HG02642 (cell line): ENCODE measurements around the gene C2.

Experiments
- ATAC-seq: cut with Tn5 transposase; IDR thresholded peaks from one replicate; pipeline ENCODE4 v1.9.1; 2021; ENCODE audit warnings: mild to moderate bottlenecking; ENCODE audit not compliant: unreplicated experiment, poor library complexity

The C2 gene

DNA sequence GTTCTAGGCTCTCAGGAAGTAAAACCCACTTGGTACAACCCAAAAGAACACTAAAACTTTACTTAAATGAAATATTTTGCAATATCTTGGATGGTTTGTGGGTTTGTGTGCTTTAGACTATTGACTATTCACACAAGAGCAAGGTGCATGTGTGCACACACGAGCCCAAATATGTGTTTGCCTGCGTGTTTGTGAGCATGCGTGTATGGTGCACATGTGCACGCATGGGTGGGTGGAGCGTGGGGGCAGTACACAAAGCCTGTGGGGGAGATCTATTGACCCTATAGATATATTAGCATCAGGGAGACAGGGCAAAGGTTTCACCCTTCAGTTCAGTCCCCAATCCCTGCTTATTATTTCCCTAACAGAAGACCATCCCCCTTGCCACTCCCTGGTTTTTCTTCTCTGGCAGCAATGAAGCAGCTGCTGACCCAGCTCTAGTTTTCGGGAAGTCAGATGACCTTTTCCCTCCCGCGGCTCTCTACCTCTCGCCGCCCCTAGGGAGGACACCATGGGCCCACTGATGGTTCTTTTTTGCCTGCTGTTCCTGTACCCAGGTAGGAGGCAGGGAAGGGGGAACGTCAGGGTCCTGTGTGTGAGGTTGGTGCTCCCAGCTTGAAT, at the start of gene C2:
C2 (plus strand) TSS at position 476 of the 621 bp plus-strand sequence; CDS start at position 512, 36 bp downstream.
- no peak for ATAC-seq

DNA sequence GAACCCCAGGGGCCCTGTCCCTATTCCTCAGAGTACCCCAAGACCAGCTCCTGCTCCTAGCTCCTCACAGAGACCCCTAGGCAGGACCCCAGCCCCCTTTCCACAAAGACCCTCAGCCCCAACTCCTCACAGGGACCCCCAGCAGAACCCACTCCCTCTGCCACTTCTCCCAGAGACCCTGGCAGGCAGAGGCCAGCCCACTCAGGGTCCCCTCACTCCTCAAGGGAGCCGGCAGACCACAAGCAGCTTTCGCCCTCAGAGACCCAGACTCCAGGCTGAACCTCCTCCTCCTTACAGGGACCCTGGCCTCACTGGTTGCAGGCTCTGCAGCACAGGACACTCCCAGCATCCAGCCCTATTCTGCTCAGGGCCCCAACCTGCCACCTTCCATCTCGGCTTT, 49.3 kb upstream of the C2 start:
- no peak for ATAC-seq

DNA sequence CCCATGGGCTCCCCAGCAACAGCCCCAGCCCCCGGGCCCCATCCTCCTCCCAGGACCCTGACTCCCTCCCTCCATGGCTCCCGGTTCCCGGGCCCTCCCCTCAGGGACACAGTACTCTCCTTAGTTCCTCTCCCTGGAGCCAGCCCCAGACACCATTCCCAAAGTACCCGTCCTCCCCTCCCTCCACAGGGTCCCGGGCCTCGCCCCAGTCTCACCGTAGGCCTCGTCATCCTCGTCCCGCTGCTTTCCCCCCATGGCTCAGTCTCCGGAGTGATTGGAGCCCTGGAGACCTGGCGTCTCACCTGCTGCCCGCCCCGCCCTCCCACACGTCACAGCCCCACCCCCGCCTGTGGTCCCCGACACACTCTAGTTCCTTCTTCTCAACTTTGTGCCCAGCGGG, 48.8 kb upstream of the C2 start, which contains the start of gene SLC44A4:
SLC44A4 (minus strand) TSS at position 272 of the 400 bp plus-strand sequence; CDS start at position 255, 17 bp downstream.
- no peak for ATAC-seq

DNA sequence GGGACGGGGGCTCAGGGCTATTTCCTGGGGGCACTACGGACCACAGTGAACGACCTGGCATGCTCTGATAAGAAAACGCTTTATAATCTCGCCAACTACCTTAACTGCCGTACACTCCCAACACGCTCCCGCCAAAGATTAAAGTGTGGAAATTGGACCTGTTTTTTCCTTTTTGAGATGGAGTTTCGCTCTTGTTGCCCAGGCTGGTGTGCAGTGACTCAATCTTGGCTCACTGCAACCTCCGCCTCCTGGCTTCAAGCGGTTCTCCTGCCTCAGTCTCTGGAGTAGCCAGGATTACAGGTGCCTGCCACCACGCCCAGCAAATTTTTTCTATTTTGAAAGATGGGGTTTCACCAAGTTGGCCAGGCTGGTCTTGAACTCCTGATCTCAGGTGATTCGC, 48.4 kb upstream of the C2 start:
- no peak for ATAC-seq

DNA sequence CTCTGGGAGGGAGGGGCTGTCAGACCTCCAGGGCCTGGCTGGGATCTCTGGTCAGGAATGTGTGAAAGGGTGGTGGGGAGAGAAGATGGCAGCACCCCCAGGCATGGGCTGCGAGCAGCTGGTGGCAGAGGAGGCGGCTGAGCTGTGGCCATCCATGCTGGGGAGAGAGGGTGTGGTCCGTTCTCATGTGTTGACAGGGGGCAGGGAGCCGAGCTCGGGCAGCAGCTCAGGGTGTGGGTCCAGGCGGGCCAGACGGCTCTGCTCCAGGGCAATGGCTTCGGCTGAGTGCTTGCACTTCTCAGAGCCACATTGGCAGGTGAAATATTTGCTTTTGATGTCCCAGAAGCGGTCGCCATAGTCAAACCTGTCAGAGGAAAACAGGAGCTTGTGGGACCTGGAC, 47.6 kb upstream of the C2 start:
- no peak for ATAC-seq

DNA sequence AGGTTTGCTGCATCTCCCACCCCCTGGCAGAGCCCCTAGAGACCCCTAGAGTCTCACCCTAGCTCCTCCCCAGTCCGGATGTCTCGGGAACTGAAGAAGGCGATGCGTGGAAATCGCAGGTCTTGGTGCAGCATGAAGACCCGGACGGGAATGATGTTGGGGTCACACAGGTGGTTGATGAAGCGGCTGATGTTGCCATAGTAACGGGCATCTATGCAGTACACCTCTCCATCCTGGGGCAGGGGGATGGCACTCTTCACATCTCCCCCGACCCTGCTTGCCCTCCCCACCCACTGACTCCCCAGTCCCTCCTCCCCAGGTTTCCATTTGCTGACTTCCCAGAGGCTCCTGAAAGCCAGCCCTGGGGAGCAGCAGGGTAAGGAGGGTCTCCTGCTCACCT, 46.9 kb upstream of the C2 start:
- no peak for ATAC-seq

DNA sequence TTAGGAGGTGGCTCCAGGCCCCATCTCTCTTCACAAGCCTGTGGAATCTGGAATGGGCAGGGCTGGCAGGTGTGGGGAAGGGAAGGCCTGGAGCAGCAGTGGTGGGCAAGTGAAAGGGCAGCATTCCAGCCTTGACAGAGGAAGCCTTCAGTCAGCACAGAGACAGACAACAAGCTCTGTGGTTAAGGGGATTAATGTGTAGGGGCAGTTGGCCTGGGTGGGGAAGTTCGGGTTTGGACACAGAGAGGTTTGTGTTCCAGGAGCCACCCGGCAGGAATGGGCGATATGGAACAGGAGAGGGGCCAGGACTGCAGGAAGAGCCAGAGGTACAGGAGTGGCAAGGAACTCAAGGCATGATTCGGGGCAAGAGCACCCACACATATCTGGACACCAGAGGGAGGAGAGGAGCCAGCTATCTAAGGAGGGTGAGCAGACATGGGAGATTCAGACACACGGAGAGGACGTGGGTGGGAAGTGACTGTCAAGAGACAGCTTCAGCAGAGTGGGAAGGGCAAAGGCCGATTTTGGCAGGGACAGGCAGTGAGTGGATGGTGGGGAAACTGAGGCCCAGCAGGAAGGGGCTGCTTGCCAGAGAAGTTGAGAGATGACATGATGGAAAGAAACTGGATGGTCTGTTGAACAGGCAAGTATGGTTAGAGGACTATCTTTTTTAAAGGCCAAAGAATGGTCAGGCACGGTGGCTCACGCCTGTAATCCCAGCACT, 46.2 kb upstream of the C2 start:
- no peak for ATAC-seq

DNA sequence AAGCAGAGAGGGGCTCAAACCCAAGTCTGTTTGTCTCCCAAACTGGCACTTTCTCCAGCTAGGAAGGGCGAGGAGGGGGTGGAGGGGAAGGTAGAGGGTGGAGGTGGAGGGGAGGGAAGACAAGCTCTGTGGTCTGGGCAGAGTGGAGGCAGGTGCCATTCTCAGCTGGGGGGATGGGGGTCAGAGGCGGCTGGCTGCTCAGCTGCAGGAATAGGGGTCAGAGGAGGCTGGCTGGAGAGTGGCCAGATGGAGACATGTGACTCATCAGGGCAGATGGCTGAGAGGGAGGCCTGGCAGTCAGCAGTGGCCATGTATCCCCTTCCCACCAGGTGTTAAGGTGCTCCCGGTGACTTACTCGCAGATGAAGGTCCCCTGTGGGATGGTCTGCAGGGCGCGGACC, 45.2 kb upstream of the C2 start:
- ATAC-seq: no peak

DNA sequence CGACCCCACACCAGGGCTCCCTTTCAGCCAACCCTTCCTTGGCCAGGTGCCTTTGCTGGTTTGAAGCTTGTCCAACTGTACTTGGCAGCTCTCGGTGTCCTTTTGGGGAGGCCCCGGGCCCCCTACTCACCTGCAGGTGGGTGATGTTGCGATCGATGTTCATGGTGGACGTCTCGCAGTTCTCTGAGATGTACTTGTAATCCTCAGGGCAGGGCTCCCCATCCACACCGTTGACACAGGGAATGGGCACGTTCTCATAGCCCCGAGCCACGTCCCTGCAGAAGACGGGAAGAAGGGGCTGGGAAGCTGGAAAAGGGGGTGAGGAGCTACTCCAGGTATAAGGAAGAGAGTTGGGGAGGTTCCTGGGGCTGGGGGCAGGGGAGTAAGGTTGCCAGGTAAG, 43.8 kb upstream of the C2 start:
- no peak for ATAC-seq

DNA sequence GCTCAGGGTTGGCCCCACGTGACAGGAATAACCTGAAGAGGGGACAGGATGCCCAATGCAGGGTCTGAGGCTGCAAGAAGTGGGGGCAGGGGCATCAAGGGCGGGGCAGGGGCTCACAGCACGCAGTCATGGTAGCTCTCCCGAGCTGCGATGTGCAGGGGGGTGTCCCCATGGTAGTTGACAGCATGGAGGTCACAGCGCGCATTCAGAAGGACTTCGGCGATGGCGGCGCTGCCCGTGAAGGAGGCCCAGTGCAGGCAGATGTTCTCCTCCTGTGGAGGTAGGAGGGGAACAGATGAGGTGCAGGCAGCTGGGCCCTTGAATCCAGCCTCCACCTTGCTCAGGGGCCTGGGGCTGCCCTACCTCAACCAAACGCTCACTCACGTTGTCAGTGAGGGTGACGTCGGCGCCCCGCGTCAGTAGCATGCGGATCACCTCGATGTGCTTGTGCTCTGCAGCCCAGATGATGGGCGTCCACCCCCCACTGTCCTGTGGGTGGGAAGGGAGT, 42.9 kb upstream of the C2 start:
- no peak for ATAC-seq

DNA sequence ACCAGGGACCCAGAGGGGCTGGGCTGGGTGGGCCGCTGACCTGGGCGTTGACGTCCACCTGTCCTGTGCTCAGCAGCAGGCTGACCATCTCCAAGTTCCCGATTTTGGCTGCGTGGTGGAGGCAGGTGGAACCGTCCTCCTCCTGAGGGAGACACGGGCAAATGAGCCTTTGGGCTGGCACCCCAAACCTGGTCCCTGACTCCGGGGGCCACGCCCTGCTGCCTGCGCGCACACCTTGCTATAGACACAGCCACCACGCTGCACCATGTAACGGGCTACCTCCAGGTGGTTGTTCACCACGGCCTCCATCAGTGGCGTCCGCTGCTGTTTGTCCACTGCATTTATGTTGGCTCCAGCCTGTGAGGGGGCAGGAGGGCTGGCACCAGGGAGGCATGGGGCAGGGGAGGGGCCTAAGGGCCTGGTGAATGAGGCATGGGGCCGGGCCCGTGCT, 41.0 kb upstream of the C2 start:
- no peak for ATAC-seq

DNA sequence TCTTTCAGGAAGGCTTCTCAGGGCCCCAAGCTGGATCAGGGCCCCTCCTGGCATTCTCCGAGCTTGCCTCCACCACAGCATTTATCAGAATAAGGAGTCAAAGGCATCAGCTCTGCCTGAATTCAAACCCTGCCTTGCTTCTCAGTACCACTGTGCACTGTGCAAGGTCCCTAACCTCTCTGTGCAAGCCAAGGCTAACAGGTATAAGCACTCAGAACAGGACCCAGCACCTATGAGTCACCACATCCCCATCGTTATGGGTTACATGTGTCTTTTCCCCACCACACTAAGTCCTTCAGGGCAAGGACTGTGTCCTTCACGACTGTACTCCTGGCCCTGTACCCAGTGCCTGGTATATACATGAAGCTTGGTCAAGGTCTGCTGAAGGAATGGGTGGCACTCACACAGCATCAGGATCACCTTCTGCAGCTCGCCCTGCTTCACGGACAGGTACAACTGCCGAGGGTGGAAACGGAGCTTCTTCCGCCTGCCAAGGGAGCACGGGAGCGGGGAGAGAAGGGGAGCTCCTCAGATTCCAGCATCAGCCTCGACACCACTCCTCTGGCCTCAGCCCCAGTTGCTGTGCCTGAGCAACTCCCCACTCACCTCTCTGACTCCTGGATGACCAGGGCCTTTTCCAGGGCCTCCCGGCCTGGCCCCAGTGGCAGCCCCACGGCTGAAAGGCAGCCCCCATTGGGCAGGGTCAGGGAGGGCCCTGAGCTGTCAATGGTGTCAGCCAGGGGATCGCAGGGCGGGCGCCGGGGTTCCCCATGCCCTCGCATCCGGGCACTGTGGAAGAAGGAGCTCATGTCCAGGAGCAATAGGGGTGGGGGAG, 40.1 kb upstream of the C2 start:
- no peak for ATAC-seq

DNA sequence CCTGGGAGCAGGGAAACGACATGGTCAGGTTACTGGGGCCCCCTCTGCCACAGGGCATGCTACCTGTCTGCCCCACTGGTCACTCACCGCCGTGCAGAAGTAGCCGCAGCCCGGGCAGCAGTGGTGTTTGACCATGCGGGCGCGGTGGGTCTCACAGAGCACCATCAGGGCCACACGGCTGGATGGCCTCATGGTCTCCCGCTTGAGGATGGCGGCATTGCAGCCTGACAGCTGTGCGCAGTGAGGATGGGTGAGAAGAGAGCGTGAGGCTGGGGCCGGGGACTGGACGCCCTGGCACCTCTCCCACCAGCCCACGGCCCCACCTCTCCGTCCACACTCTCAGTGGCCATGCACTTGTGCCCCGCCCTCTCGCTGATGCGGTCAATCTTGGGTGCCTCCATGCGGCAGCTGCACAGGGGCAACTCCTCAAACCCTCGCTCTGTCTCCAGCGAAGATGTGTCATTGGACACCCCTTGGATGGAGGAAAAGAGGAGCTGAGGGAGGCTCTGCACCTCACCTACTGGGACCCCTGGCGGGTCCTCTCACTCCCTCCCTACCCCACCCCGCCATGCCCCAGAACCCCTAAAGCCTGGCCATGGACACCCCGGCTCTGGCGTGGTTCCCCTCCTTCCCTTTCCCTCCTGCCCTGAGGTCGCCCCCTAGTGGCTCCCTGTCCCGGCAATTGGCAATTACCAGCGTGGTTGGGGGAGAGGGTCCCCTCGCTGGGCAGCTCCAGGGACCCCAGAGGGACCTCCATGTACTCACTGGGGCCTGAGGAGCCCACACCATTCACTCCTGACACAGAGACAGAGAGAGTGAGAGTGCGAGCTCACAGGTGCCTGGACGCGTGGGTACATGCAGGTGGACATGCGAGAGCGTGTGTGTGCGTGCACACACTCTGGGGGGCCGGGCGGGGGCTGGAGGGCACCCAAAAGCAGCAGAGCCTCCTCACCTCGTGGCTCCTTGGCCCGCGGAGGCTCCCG, 39.0 kb upstream of the C2 start:
- ATAC-seq: no peak

DNA sequence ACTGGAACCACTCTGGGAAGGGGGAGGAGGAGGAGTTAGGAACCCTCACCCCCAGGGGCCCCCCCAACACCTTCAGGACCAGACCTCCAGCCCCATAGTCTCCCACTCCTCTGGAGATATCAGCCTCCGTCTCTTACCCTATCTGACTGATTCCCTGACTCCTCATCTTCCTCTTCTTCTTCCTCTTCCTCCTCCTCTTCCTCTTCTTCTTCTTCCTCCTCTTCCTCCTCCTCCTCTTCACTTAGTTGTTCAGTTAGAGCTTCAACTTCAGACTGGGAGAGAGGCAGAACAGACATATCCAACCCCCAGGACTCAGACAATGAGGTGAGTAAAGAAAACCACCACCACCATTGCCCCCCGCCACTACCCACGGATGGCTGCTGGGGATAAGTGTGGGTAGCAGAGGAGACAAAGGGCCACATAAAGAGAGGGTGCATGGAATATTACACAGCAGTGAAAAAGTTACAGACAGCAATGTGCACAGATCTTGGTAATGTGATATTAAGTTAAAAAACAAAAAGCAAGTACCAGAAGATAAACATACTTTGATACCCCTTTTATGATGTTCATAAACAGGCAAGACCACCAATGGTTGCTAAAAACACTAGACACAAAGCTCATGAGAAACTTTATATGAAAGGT, 38.1 kb upstream of the C2 start:
- ATAC-seq: no peak

DNA sequence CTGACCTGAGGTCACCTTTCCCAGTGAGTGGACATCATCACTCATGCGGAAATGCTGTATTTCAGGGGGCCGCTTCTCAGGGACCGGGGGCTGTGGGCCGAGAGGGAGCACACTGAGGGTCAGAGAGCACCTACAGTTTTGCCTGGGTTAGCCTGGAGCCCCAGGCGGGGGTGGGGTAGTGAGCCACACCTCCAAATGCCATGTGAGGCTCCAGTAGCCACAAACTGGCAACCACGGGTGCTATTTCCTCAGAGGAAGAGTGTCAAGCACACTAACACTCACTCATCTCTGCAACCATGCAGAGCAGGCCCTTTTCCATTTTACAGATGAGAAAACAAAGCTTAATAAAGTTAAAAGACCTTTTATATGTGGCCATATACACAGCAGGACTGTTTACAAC, 34.7 kb upstream of the C2 start:
- no peak for ATAC-seq

DNA sequence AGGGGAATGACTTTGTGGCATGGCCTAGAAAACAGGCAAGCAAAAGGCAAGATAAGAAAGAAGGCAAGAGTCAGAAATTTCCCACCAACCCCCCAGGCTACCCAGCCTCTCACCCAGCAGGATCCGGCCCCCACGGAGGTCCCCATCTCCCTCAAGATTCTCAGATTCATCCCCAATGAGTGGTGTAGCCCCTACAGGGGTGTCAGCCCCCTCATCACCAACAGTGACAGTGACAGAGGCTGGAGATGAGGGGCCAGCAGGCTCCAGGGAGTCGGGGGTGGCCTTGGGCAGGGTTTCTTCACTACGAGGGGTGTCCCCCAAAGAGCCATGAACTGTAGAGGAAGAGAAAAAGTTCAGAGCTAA, 31.0 kb upstream of the C2 start:
- no peak for ATAC-seq

DNA sequence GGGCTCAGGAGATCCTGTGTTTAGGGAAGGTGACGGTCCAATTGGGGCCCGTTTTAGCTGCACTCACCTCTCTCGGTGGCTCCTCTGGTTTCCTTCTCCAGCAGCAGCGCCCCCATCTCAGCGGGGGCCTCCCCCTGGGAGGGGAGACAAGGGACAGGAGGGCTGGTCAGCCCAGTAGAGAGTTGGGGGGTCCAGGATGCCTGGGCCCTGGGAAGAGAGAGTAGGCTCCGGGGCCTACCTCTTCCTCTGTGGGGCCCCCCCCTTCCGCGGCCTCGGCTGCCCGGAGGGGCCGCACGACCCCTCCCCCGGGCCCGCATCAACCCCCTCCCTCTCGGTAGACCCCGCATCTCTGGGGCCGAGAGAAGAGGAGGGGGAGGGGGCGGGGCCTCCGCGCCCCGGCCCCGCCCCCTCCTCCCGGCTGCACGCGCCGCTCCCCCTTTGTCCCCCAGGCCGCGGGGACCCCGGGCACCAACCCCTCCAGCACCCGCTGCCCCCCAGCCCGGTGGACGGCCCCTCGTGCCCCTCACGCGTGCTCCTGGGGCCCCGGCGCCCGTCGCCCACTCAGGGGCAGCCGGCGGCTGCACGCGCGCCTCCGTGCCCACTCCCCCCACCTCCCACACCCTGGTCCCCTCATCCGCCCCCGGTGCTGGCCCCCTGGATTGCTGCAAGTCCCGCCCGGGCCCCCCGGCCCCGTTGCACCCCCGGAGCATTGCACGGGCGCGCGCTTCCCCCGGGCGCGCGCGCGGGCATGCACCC, 30.5 kb upstream of the C2 start:
- ATAC-seq: no peak

DNA sequence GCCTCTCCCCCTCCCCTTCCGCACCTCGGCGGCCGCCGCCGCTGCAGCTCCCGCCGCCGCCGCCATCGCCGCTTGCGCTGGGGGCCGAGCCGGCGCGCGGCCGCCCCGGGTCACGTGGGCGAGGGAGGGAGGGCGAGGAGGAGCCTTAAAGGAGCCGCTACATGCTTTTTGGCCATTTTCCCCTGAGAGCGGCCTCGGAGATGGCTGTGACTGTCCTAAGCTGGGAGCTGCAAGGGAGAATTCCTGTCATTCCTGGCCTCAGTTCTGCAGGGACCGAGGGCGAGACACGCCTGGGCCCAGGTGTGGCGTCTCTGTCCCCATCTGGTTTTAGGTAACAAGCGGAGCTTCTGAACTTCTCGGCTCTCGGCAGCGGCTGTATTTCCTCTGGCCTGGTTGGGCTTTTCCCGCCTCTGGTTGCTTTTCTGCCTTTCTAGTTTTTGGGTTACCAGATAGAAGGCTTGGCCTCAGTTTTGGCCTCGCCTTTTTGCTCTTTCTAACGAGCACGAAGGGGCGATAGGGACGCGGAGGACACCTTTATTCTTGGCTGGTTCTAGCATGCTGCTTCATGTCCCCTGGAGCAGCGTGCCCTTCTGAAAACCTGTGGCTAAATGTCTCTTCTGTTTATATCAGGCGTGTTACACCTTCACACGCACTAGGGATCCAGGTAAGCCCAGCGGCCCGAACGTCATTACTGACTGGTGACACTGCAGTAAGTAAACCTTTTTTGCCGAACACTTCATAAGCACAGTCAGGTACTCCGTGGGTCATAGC, 29.7 kb upstream of the C2 start, which contains the start of gene EHMT2:
EHMT2 (minus strand) TSS at position 87 of the 771 bp plus-strand sequence; CDS start at position 66, 21 bp downstream.
- peak; percentile 56 for ATAC-seq
